ENCODE results near the gene ICA1L. TPM values are rescaled to one million over a fixed set of nuclear protein-coding genes. Genes with fewer than 3 reads are reported as not detected.

The ICA1L gene
- total and polyA plus RNA-seq, 2 of the 8 experiments (the other 6 are each of a cell fraction or from before 2014, with no cell fraction given) = 1.1 to 3.4 TPM

DNA sequence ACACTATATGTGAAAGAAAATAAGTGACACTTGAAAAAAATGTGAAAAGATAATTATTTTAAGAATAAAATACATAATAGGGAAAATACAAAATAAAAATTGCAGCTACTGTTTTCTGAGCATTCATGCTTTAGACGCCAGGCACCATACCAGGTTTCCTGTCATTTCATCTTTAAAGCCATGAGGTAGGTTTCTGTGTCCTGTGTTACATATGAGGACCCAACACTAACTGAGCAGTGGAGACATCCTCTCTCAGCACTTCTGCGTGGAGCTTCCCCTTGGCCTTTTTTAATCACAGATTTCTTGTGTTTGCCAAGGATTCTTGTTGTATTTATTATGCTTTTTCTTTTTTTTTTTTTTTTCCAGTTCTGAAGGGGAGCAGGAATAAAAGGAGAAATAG lies 119.5 kb downstream of the ICA1L start:
- FAIRE-seq = no peak

More for the DNA sequence above, 119.5 kb downstream of the ICA1L start:
- Histone ChIP-seq H3K27me3 (replicated peaks in 1 of 4; ENCODE audit: control insufficient read depth in 3 of 4, extremely low read depth in 1 of 4, insufficient read depth in 3 of 4, low read length in 3 of 4) (no peaks in the 10 kb centered on the region), H3K14ac (ENCODE audit: insufficient read length) (no peak overlapping the region), H3K4ac (replicated peaks; ENCODE audit: insufficient read length, low read depth, low read length) (no peak overlapping the region), H3K23ac (ENCODE audit: insufficient read length) (no peak overlapping the region), H2BK20ac (ENCODE audit: low read length) (no peak overlapping the region), H3K27ac (ENCODE audit: low read depth, low read length) (no peak overlapping the region), H3K79me2 (ENCODE audit: control insufficient read depth in 1 of 2, insufficient read depth in 2 of 2, low read length in 2 of 2) (no peaks in the 10 kb centered on the region), H3K9me3 (ENCODE audit: insufficient read depth in 2 of 2, low read depth in 1 of 2, low read length in 1 of 2) (no peaks in the 10 kb centered on the region), H2BK15ac (ENCODE audit: low read length) (no peak overlapping the region), H4K5ac (ENCODE audit: insufficient read length, low read depth, low read length) (no peak overlapping the region), H3K4me1 (replicated peaks in 1 of 4; ENCODE audit: control insufficient read depth in 3 of 4, insufficient read depth in 4 of 4, low read length in 3 of 4) (no peaks in the 10 kb centered on the region), H4K20me1 (replicated peaks in 1 of 2; ENCODE audit: control insufficient read depth in 1 of 2, insufficient read depth in 2 of 2, low read length in 2 of 2) (peaks cover 0 to 4% of the 10 kb centered on the region in 2 experiments), H3K56ac (replicated peaks; ENCODE audit: insufficient read length, low read depth, low read length) (no peak overlapping the region), H3K18ac (ENCODE audit: extremely low read depth, low read length) (no peak overlapping the region), H3K4me2 (ENCODE audit: insufficient read depth in 1 of 2, low read depth in 2 of 2, low read length in 2 of 2) (no peak overlapping the region), H2BK5ac (ENCODE audit: low read depth, low read length) (no peak overlapping the region), H2BK120ac (replicated peaks; ENCODE audit: low read depth, low read length) (no peak overlapping the region), H3K9ac (replicated peaks in 1 of 4; ENCODE audit: extremely low read depth in 1 of 4, low read depth in 3 of 4, low read length in 3 of 4) (no peak overlapping the region), H3K4me3 (ENCODE audit: extremely low read depth in 1 of 4, insufficient read depth in 2 of 4, low read depth in 3 of 4, low read length in 4 of 4) (no peak overlapping the region), H2BK12ac (ENCODE audit: low read depth, low read length) (no peak overlapping the region), H2AK5ac (ENCODE audit: low read depth, low read length) (no peak overlapping the region), H2AFZ (ENCODE audit: low read length) (no peak overlapping the region), H3K23me2 (ENCODE audit: low read depth, low read length) (no peaks in the 10 kb centered on the region), H4K91ac (replicated peaks; ENCODE audit: insufficient read length, low read length) (no peak overlapping the region), H3K36me3 (ENCODE audit: control insufficient read depth in 2 of 4, insufficient read depth in 4 of 4, low read length in 3 of 4) (peaks cover under 1 to 6% (median 3%) of the 10 kb centered on the region in 4 experiments; a peak in 4 of 8 replicates), H3K79me1 (ENCODE audit: low read depth, low read length) (no peaks in the 10 kb centered on the region), H4K8ac (ENCODE audit: extremely low read depth, insufficient read depth, low read length) (no peak overlapping the region)
- ChIA-PET POLR2A (ENCODE audit: partially characterized antibody) (interaction anchor here (0.7 kb wide), 1 partner anchor 266 kb away, joined by 3 read pairs; no protein-coding TSS in a partner anchor), CTCF (ENCODE audit: partially characterized antibody) (interaction anchor here (1.6 kb wide), 1 partner anchor 163 kb away, joined by 6 read pairs; no protein-coding TSS in a partner anchor)
- TF ChIP-seq HDAC2 (IDR thresholded peaks at IDR 0.05; ENCODE audit: borderline replicate concordance in 1 of 2, low read depth in 2 of 2, low read length in 2 of 2) (no peak), SRF (IDR thresholded peaks at IDR 0.05; ENCODE audit: low read depth, low read length) (no peak), SP1 (IDR thresholded peaks at IDR 0.05; ENCODE audit: low read depth, low read length) (no peak), SIN3A (conservative IDR thresholded peaks at IDR 0.05 in 1 of 2, IDR thresholded peaks at IDR 0.05 in 1 of 2; ENCODE audit: low read depth in 1 of 2, low read length in 2 of 2) (no peak), CREB1 (IDR thresholded peaks at IDR 0.05) (no peak), TEAD4 (IDR thresholded peaks at IDR 0.05; ENCODE audit: low read depth, low read length) (no peak), HDAC6 (IDR thresholded peaks at IDR 0.05; ENCODE audit: low read depth, low read length) (no peak), CEBPB (IDR thresholded peaks at IDR 0.05; ENCODE audit: low read depth, low read length) (no peak), EZH2 (IDR thresholded peaks at IDR 0.05; ENCODE audit: low read depth, low read length, severe bottlenecking) (no peak), JUND (IDR thresholded peaks at IDR 0.05; ENCODE audit: low read length) (no peak), SP4 (IDR thresholded peaks at IDR 0.05; ENCODE audit: low read length) (no peak), CTBP2 (IDR thresholded peaks at IDR 0.05; ENCODE audit: borderline replicate concordance, insufficient read depth, insufficient read length, low read length) (no peak)
- no peak for DNase-seq (ENCODE audit: low read depth in 1 of 2, low spot score in 2 of 2)
- 84% methylated on average over 2 of the region's 2 CpGs; no CpG with 5 or more reads in 1 of the 2 experiments for WGBS, 2 experiments (ENCODE audit: extremely low coverage in 1 of 2, insufficient coverage in 1 of 2, insufficient read length in 1 of 2, insufficient replicate concordance in 2 of 2, low coverage in 1 of 2, low lambda C conversion rate in 2 of 2, missing lambda C conversion rate in 1 of 2)
